ENCODE measurements around the gene ONECUT2.

The ONECUT2 gene

DNA sequence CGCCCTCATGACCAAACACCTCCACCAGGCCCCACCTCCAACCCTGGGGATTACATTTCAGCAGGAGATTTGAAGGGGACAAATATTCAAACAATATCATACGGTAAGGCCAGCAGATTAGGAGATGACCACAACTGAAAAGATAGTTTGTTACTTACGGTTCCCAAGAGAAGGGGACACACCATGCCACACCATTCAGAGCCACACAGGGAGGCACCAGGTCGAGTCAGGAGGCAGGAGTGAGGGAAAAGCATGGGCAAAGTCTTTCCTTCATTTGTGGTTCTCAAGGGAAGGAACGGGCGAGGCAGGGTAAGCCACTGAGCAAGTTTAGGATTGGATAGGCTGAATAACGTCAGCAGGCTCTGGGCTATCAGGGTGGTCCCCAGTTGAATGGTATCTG is 94.0 kb downstream of the ONECUT2 start:
- DNase-seq (ENCODE audit: low spot score): no peak

DNA sequence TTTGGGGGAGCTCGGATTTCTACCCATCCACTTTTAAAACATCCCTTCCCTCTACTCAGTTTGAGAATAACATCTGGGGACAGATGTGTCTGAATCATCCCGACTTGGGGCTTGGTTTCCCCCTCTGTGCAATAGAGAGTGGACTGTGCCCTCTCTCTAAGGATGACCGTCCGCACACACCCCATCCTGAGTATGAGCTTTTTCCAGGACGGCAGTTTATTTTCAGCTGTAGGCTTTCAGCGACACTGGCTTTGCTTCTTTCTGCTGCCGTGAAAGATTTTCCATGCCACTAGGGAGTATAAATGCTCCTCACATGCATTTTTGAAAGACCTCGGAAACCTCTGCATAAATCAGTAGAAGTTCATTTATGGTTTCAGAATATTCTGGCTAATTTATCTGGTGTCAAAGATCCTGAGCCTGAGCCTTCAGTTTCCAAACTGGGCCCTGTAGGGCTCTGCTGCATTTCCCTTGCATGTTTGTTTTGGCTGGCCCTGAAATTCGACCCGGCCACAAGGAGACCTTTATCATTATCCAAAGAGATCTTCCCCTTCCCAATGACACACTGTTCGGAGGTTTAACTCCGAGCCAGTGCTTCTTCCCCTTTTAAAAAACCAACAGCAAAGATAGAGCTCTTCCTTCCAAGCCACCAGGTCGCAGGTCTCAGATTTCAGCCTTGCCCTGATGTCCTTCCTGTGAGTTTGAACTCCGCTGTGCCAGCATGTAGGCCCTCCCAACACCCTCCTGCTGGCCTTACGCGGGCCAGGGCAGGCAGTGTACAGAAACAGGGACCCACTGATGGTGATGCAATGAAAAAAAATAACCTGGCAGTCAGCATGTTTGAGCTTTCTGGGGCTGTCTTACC is 98.1 kb downstream of the ONECUT2 start:
- DNase-seq (ENCODE audit: low spot score): no peak

- DNase-seq (ENCODE audit: low spot score): no peak
These were observed 98.8 kb downstream of the ONECUT2 start for GRCh38 chr18:57533868-57534510.

GRCh38 chr18:57534511-57534909 is 99.3 kb downstream of the ONECUT2 start:
- no peak for DNase-seq (ENCODE audit: low spot score)

- DNase-seq (ENCODE audit: low spot score): no peak
These were observed 103.4 kb downstream of the ONECUT2 start for GRCh38 chr18:57538614-57539013.

GRCh38 chr18:57539702-57540101 is 104.5 kb downstream of the ONECUT2 start:
- no peak for DNase-seq (ENCODE audit: low spot score)
